RWPE2 (cell line): ENCODE measurements around the gene ITGA2.

Experiments used
- ATAC-seq: fragments of 200-7000 bp; cut with Tn5 transposase; 3 replicates; pipeline ENCODE4 v1.9.1; 2021; ENCODE audit warnings: low read depth
- DNase-seq: peaks from one replicate; pipeline ENCODE4 v3.0.0-alpha.2; 2020; ENCODE audit warnings: low spot score
- H3K27ac ChIP-seq: fragments of 450-650 bp; 2 replicates; pipeline ENCODE4 v1.5.1; 2017; ENCODE audit warnings: mild to moderate bottlenecking; ENCODE audit not compliant: poor library complexity, severe bottlenecking
- H3K27me3 ChIP-seq: fragments of 250-450 bp; sonication (Bioruptor Pico); 2 replicates; pipeline ENCODE4 v1.5.1; 2021; ENCODE audit warnings: mild to moderate bottlenecking, moderate library complexity; ENCODE audit not compliant: insufficient read depth, poor library complexity, severe bottlenecking
- H3K36me3 ChIP-seq: fragments of 250-450 bp; sonication (Bioruptor Pico); 2 replicates; pipeline ENCODE4 v1.5.1; 2020; ENCODE audit warnings: low read depth, mild to moderate bottlenecking, moderate library complexity
- H3K4me1 ChIP-seq: fragments of 250-450 bp; sonication (Bioruptor Pico); 2 replicates; pipeline ENCODE4 v1.5.1; 2021; ENCODE audit warnings: mild to moderate bottlenecking, moderate library complexity; ENCODE audit not compliant: insufficient read depth, poor library complexity, severe bottlenecking
- H3K4me3 ChIP-seq: fragments of 250-450 bp; sonication (Bioruptor Pico); 2 replicates; pipeline ENCODE4 v1.5.1; 2021; ENCODE audit warnings: mild to moderate bottlenecking, moderate library complexity; ENCODE audit not compliant: severe bottlenecking
- H3K9me3 ChIP-seq: fragments of 250-450 bp; sonication (Bioruptor Pico); 2 replicates; pipeline ENCODE4 v1.5.1; 2021; ENCODE audit warnings: mild to moderate bottlenecking, moderate library complexity; ENCODE audit not compliant: severe bottlenecking
- CTCF ChIP-seq: fragments of 450-650 bp; IDR thresholded peaks from one replicate; pipeline ENCODE4 v1.5.1; 2017; ENCODE audit warnings: mild to moderate bottlenecking, moderate library complexity; ENCODE audit not compliant: poor library complexity, severe bottlenecking

The ITGA2 gene

GRCh38 chr5:53071738-53072137 is 82.6 kb downstream of the ITGA2 start:
- Histone ChIP-seq H3K36me3 (peaks cover 98% of the 10 kb centered on the region), H3K27me3 (no peaks in the 10 kb centered on the region), H3K4me3 (no peak overlapping the region), H3K27ac (no peak overlapping the region), H3K9me3 (no peaks in the 10 kb centered on the region), H3K4me1 (no peaks in the 10 kb centered on the region)
- no peak for TF ChIP-seq CTCF
- DNase-seq, result no peak
- ATAC-seq, result no peak

GRCh38 chr5:53073348-53073747 is 84.2 kb downstream of the ITGA2 start:
- H3K36me3 ChIP-seq, result peaks cover 98% of the 10 kb centered on the region

GRCh38 chr5:53076014-53076583 is 86.9 kb downstream of the ITGA2 start:
- H3K4me3 ChIP-seq, result no peak overlapping the region
- no peaks in the 10 kb centered on the region for H3K4me1 ChIP-seq
- H3K27me3 ChIP-seq, result no peaks in the 10 kb centered on the region
- peaks cover 98% of the 10 kb centered on the region for H3K36me3 ChIP-seq
- no peak for ATAC-seq
- no peak for TF ChIP-seq CTCF
- DNase-seq, result no peak
- no peaks in the 10 kb centered on the region for H3K9me3 ChIP-seq
- no peak overlapping the region for H3K27ac ChIP-seq

More at GRCh38 chr5:53073348-53073747, 84.2 kb downstream of the ITGA2 start:
- no peaks in the 10 kb centered on the region for H3K27me3 ChIP-seq
- TF ChIP-seq CTCF, result no peak
- no peak for ATAC-seq
- H3K27ac ChIP-seq, result no peak overlapping the region
- no peak overlapping the region for H3K4me3 ChIP-seq
- H3K4me1 ChIP-seq, result no peaks in the 10 kb centered on the region
- DNase-seq, result no peak
- H3K9me3 ChIP-seq, result no peaks in the 10 kb centered on the region

GRCh38 chr5:53080271-53080670 is 91.1 kb downstream of the ITGA2 start:
- no peak for ATAC-seq
- no peak for TF ChIP-seq CTCF
- H3K9me3 ChIP-seq, result no peaks in the 10 kb centered on the region
- no peak for DNase-seq
- no peak overlapping the region for H3K4me3 ChIP-seq
- H3K36me3 ChIP-seq, result peaks cover 100% of the 10 kb centered on the region
- H3K27ac ChIP-seq, result no peak overlapping the region
- no peaks in the 10 kb centered on the region for H3K4me1 ChIP-seq
- no peaks in the 10 kb centered on the region for H3K27me3 ChIP-seq

- Histone ChIP-seq H3K4me3 (no peak overlapping the region), H3K4me1 (no peaks in the 10 kb centered on the region), H3K9me3 (no peaks in the 10 kb centered on the region), H3K36me3 (peaks cover 100% of the 10 kb centered on the region), H3K27me3 (no peaks in the 10 kb centered on the region), H3K27ac (no peak overlapping the region)
- no peak for TF ChIP-seq CTCF
- DNase-seq, result no peak
- no peak for ATAC-seq
Measured at GRCh38 chr5:53083927-53084326, 94.8 kb downstream of the ITGA2 start.
